Hematopoietic multipotent progenitor cell treated with erythropoietin and hydrocortisone succinate and interleukin-3 and kit ligand, for 4 days (in vitro differentiated cells): ENCODE results near the gene TMEM191C.
"Not testable (repeated sequence)": the region's sequence is repeated elsewhere in the genome, so short reads cannot be mapped to it uniquely, and the experiment has no call there.

Source experiments
- DNase-seq: peaks from one replicate; pipeline ENCODE4 v3.0.0-alpha.2; 2015

TMEM191C gene

DNA sequence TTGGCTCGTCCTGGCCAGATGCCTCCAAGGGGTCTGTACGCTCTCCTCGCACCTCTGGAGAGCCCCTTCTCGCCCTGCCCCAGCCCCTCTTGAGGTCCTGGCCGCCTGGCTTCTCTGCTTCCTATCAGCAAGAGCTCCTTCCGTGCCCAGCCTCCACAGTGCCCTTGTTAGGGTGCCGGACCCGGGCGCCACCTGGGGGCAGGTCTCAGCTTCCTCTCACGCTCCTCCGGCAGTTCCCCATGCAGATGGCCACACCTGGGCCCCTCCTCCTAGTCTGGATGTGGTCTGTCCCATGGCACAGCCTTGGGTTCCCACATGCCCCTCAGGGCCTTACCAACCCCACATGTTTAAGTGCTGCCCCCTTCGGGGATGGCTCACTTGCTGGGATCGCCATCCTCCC is 6.5 kb downstream of the TMEM191C start:
- not testable (repeated sequence) for DNase-seq

DNA sequence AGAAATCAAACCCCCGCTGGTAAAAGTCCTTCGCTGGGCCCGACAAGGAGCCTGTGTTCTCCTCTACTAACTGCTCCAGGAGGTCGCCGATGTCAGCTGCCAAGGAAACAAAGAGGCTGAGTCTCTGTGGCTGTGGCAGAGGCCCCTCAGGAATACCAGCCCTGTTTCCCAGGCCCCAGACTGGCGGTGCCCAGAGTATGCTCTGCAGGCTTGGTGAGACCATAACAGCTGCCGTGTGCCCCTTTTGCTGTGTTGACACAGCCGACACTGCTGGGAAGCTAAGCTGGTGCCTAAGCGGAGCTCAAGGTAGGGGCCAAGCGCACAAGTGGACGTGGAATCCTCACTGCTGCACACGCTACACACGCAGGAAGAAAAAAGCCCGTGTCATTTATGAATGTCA is 16.9 kb downstream of the TMEM191C start:
- not testable (repeated sequence) for DNase-seq

GRCh38 chr22:21487723-21488122 is 20.5 kb downstream of the TMEM191C start:
- DNase-seq: not testable (repeated sequence)

- DNase-seq: not testable (repeated sequence)
Measured at GRCh38 chr22:21489149-21489680, 22.0 kb downstream of the TMEM191C start.

GRCh38 chr22:21490556-21490955 is 23.4 kb downstream of the TMEM191C start:
- not testable (repeated sequence) for DNase-seq

GRCh38 chr22:21492271-21492670 is 25.1 kb downstream of the TMEM191C start:
- DNase-seq: not testable (repeated sequence)

GRCh38 chr22:21493789-21494782 is 26.9 kb downstream of the TMEM191C start:
- DNase-seq: not testable (repeated sequence)

GRCh38 chr22:21497984-21498383 is 30.8 kb downstream of the TMEM191C start:
- not testable (repeated sequence) for DNase-seq

GRCh38 chr22:21498489-21498888 is 31.3 kb downstream of the TMEM191C start:
- not testable (repeated sequence) for DNase-seq

DNA sequence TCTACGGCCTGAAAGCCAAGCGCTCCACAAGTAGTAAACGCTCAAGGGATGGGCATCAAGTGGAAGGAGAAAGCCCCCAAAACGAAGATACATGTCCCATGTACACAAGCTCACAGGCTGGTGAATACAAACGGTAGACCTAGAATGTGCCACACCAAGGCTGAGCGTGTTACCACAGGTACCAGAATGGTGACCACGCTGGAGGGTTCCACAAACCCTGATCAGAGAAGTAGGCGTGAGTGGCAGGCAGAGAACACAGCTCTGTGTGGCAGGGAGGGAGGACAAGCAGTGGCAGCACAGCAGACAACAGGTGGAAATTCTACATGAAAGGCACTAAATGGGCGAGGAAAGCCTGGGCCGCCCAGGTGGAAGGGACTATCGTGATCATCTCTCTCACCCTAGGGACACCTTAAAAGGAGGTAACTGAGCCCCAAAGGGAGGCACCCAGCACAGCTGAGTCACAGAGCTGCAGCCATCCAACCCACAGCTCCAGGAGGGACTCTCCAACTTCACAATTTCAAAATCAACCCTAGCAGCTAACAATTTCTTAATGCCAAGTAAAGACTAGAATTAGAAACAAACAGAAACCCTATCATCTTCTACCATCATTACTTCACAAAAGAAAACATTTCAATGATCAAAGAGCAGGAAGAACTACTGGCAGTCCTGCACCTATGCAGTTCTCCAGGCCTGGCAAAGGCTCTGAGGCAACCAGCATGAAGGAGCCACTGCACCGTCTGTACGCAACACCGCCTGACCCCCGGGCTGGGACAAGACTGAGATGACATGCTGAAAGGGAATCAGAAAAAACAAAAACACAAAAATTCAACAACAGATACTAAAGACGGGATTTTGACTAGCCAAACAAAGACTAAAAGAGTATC is 32.7 kb downstream of the TMEM191C start:
- DNase-seq: not testable (repeated sequence)

- DNase-seq: not testable (repeated sequence)
Measured at GRCh38 chr22:21510397-21510796, 43.2 kb downstream of the TMEM191C start.

- DNase-seq: not testable (repeated sequence)
Measured at GRCh38 chr22:21512022-21512421, 44.8 kb downstream of the TMEM191C start.

- DNase-seq: not testable (repeated sequence)
Measured at GRCh38 chr22:21514117-21514516, 46.9 kb downstream of the TMEM191C start.

GRCh38 chr22:21515234-21515633 is 48.0 kb downstream of the TMEM191C start:
- DNase-seq: not testable (repeated sequence)

DNA sequence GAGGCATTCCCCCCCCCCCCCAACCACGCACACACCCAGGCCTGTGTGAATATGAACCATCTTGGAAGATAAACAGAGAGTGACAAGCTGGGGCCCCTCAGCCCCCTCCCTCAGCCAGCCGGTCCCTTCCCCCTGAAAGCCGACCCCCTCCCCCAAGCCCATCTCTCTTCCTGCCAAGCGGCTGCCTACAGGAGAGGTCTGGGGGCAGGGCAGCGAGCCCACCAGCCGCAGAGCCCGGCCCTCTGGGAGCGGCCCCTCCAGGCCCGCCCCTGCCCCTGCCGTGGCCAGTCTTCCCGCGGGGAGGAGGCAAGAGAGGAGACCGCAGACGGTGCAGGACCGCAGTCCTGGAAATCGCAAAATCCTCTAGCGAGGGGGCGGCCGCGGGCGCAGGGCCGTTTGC is 49.3 kb downstream of the TMEM191C start:
- not testable (repeated sequence) for DNase-seq

- DNase-seq: not testable (repeated sequence)
Measured at GRCh38 chr22:21516970-21517764, 50.0 kb downstream of the TMEM191C start.
